AG04450 (cell line): ENCODE measurements around the gene ATP2A3. TPM values are rescaled to one million over a fixed set of nuclear protein-coding genes. Genes with fewer than 3 reads are reported as not detected.

Experiments
- CTCF ChIA-PET: fragments of 300-600, 350-600 bp; formaldehyde crosslinking; extraction: SDS; loops from one replicate; lab custom pipeline; 2022; ENCODE audit warnings: antibody characterized with exemption, inconsistent platforms; lab: Charles Lee
- POLR2A ChIA-PET: fragments of 350-600 bp; formaldehyde crosslinking; extraction: SDS; loops from one replicate; lab custom pipeline; 2021; ENCODE audit warnings: antibody characterized with exemption, inconsistent platforms; lab: Yijun Ruan, JAX
- DNase-seq: peaks from one replicate; pipeline ENCODE4 v3.0.0-alpha.2; 2011; ENCODE audit warnings: low read depth, low spot score
- H3K27ac ChIP-seq: one replicate; pipeline ENCODE4 v1.5.1; 2012; ENCODE audit warnings: low read depth, low read length, control low read depth
- H3K27me3 ChIP-seq: one replicate; pipeline ENCODE4 v1.6.0; 2012; ENCODE audit warnings: low read length; ENCODE audit not compliant: control insufficient read depth, insufficient read depth
- H3K4me3 ChIP-seq: 2 replicates; pipeline ENCODE4 v1.5.1; 2011; ENCODE audit warnings: mild to moderate bottlenecking, low read depth, low read length, control low read depth
- H3K9me3 ChIP-seq: 2 replicates; pipeline ENCODE4 v1.5.1; 2012; ENCODE audit warnings: low read length; ENCODE audit not compliant: control insufficient read depth, insufficient read depth
- CTCF ChIP-seq: IDR thresholded peaks from 2 replicates; pipeline ENCODE4 v1.5.1; 2011; ENCODE audit warnings: low read depth, low read length, control low read depth, inconsistent platforms
- polyA plus RNA-seq: library from polyadenylated mRNA; depleted of rRNA; stranded (reverse); fragments of >200 nt; gene quantifications from 2 replicates; pipeline ENCODE4 v1.2.3, GENCODE V29; 2011

ATP2A3 gene
- polyA plus RNA-seq, 1 experiment, result 0.46 TPM

DNA sequence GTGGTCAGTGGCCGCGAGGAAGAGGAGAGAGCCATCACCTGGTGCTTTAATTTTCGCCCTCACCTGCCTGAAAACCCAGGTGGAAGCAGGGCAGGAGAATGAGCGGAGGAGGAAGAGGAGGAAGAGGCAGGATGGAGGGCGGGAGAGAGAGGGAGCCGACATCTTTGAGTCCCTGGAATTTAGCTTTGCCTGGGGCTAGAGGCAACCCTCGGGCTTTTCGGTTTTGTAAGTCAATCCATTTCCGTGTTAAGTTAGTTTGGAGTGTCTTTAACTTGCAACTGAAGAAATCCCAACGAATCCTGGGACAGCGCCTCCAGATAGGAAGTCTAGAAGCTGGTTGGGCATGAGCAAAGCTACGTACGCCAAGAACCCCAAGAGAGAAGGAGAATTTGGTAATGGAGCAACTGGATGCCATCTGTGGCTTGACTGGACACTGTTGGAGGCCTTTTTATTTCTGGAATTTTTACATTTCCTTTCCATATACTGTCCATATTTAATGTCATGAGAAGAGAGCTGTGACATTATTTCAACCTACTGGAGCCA lies 36.9 kb upstream of the ATP2A3 start:
- CTCF ChIA-PET, result interaction anchor here (0.9 kb wide), 1 partner anchor 73 kb away, joined by 3 read pairs; no protein-coding TSS in a partner anchor
- TF ChIP-seq CTCF, result no peak
- H3K4me3 ChIP-seq, result no peak overlapping the region
- no peak for DNase-seq
- no peaks in the 10 kb centered on the region for H3K27me3 ChIP-seq
- peaks cover 10% of the 10 kb centered on the region; the same call in 1 of the 2 replicates for H3K9me3 ChIP-seq
- POLR2A ChIA-PET, result no interaction called here
- no peak overlapping the region for H3K27ac ChIP-seq

DNA sequence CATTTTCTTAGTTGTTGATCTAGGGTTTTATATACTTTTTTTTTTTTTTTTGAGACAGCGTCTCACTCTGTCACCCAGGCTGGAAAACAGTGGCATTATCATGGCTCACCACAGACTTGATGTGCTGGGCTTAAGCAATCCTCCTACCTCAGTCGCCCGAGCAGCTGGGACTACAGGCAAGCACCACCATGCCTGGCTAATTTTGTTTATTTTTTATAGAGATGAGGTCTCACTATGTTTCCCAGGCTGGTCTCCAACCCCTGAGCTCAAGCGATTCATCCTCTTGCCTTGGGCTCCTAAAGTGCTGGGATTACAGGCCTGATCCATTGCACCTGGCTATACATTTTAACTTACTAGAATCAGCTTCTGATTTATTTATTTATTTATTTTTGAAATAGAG lies 34.2 kb upstream of the ATP2A3 start:
- CTCF ChIA-PET, result interaction anchor here (1.1 kb wide), 1 partner anchor 84 kb away, joined by 3 read pairs; no protein-coding TSS in a partner anchor
- no peak for TF ChIP-seq CTCF
- Histone ChIP-seq H3K27ac (no peak overlapping the region), H3K4me3 (no peak overlapping the region), H3K9me3 (peaks cover 9% of the 10 kb centered on the region; the same call in 1 of the 2 replicates), H3K27me3 (no peaks in the 10 kb centered on the region)
- DNase-seq, result no peak
- POLR2A ChIA-PET, result no interaction called here

- H3K27me3 ChIP-seq, result peaks cover 2% of the 10 kb centered on the region
- H3K9me3 ChIP-seq, result peaks cover 5% of the 10 kb centered on the region; the same call in 1 of the 2 replicates
- DNase-seq, result no peak
- CTCF ChIA-PET, result interaction anchor here (0.6 kb wide), 1 partner anchor 81 kb away, joined by 3 read pairs; no protein-coding TSS in a partner anchor
- no peak overlapping the region for H3K27ac ChIP-seq
- POLR2A ChIA-PET, result no interaction called here
- no peak overlapping the region for H3K4me3 ChIP-seq
- no peak for TF ChIP-seq CTCF
Measured at GRCh38 chr17:3995067-3995466, 30.8 kb upstream of the ATP2A3 start.

- peaks cover 5% of the 10 kb centered on the region; the same call in 1 of the 2 replicates for H3K9me3 ChIP-seq
- no peak for TF ChIP-seq CTCF
- no peak overlapping the region for H3K4me3 ChIP-seq
- ChIA-PET CTCF (no interaction called here), POLR2A (no interaction called here)
- DNase-seq, result no peak
- H3K27me3 ChIP-seq, result peaks cover 2% of the 10 kb centered on the region
- no peak overlapping the region for H3K27ac ChIP-seq
Measured at GRCh38 chr17:3994221-3994576, 30.0 kb upstream of the ATP2A3 start.

- POLR2A ChIA-PET, result no interaction called here
- no peak for TF ChIP-seq CTCF
- peaks cover 2% of the 10 kb centered on the region for H3K27me3 ChIP-seq
- no peak overlapping the region for H3K27ac ChIP-seq
- CTCF ChIA-PET, result no interaction called here
- peaks cover 5% of the 10 kb centered on the region; the same call in 1 of the 2 replicates for H3K9me3 ChIP-seq
- no peak for DNase-seq
- H3K4me3 ChIP-seq, result no peak overlapping the region
Measured at GRCh38 chr17:3993493-3994220, 29.4 kb upstream of the ATP2A3 start.
